Activated T-cell treated with anti-CD3 and anti-CD28 coated beads, Interleukin-2, amount 50 U/mL, for 4 hours (primary cell): Measurements from ENCODE around the gene CCL23. TPM values are rescaled to one million over a fixed set of nuclear protein-coding genes. Genes with fewer than 3 reads are reported as not detected.

ENCODE experiments used
- ATAC-seq, 2 donors: fragments of 200-7000 bp; cut with Tn5 transposase; one replicate each; pipeline ENCODE4 v1.10.0; 2021
- DNase-seq: peaks from one replicate; pipeline ENCODE4 v3.0.0-alpha.2; 2020
- H3K27me3 Mint-ChIP-seq: one replicate; pipeline ENCODE4 v1.8.0; 2021; ENCODE audit warnings: low read depth, mixed read lengths
- H3K36me3 Mint-ChIP-seq: one replicate; pipeline ENCODE4 v1.8.0; 2022; ENCODE audit warnings: mixed read lengths; ENCODE audit not compliant: insufficient read depth
- H3K4me1 Mint-ChIP-seq: one replicate; pipeline ENCODE4 v1.8.0; 2021; ENCODE audit warnings: low read depth, mixed read lengths
- H3K4me3 Mint-ChIP-seq: one replicate; pipeline ENCODE4 v1.8.0; 2021; ENCODE audit warnings: mild to moderate bottlenecking, moderate library complexity, mixed read lengths
- H3K9me3 Mint-ChIP-seq: one replicate; pipeline ENCODE4 v1.8.0; 2021; ENCODE audit warnings: mixed read lengths
- total RNA-seq, 3 donors: library from RNA; stranded (reverse); gene quantifications; one replicate each; pipeline ENCODE4 v1.2.1, GENCODE V29; 2021

The CCL23 gene
- total RNA-seq, 3 donors from 2014 or later = not detected

DNA sequence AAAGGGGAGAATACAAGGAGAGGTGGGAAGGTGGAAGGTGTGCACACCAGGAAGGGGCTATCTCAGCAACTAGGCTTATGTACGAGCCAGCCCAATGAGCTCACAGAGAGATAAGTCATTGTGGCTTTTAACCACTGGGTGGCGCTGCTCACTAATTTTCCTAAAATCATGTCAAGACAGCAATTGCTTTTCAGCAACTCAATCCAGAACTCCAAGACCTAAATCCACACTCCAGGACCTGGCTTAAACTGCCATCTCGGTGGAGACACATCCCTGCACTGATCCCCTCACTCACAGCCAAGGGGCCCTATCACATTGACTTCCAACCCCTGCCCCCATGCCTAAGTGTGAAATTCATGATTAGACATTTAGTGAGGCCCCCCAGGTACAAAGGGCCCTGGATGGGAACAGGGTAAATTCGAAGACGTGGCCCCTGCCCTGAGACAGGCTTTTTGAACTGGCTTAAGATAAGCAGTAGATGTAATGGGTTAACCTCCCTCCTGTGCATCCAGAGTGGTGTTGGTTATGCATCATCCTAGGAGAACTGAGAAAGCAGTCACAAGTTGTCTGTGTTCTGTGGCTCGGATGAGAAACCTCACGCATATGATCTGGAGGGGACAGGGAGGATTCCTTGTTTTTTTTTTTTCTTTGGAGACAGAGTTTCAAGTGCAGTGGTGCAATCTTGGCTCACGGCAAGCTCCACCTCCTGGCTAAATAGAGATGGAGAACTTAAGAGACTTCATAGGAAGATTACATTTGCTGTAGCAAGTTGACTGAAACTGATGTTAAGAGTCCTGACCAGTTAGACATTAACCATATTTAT is 48.0 kb downstream of the CCL23 start:
- H3K4me1 Mint-ChIP-seq = peaks cover 2% of the 10 kb centered on the region
- ATAC-seq (peak; percentile 53 to 70), DNase-seq (peak; percentile 65)
- H3K36me3 Mint-ChIP-seq = no peaks in the 10 kb centered on the region
- no peak overlapping the region for H3K4me3 Mint-ChIP-seq
- no peaks in the 10 kb centered on the region for H3K9me3 Mint-ChIP-seq
- H3K27me3 Mint-ChIP-seq = no peaks in the 10 kb centered on the region

DNA sequence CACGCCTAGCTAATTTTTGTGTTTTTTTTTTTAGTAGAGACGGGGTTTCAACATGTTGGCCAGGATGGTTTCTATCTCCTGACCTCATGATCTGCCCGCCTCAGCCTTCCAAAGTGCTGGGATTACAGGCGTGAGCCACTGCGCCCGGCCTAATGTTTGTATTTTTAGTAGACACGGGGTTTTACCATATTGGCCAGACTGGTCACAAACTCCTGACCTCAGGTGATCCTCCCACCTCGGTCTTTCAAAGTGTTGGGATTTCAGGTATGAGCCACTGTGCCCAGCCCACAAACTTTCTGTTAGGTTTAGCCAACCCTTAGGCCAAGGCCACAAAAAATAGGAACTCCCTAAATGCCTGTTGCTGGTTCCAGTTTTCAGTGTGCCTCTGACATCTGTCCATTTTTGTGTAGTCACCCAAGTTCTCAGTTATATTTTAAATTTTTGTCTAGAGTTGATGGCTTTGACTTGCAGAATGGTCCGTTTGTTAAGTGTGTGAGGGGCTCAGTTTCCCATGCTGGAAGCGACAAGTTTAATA is 49.2 kb downstream of the CCL23 start:
- ATAC-seq = no peak
- Mint-ChIP-seq H3K4me1 (peaks cover 2% of the 10 kb centered on the region), H3K27me3 (no peaks in the 10 kb centered on the region), H3K4me3 (no peak overlapping the region), H3K36me3 (no peaks in the 10 kb centered on the region), H3K9me3 (no peaks in the 10 kb centered on the region)
- DNase-seq = no peak

DNA sequence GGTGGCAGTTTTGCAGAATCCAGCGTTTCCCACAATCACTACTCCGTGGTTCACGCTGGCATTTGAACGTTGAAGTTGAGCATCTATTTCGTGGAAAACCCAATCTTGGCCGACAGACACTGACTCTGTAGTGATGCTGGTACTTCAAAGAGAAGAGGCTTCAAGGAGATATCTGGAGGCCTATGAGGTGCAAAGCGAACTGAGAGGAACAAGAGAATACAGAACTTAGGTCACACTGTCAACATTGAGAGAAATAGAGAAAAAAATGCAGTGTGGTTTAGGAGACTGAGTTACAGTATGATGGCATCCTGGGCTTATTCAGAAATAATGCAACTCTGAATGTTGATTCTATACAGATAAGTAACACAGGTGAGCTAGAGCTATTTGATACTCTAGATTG is 52.5 kb downstream of the CCL23 start:
- no peak for ATAC-seq
- no peak for DNase-seq
- H3K9me3 Mint-ChIP-seq = no peaks in the 10 kb centered on the region
- peaks cover 2% of the 10 kb centered on the region for H3K4me1 Mint-ChIP-seq
- H3K27me3 Mint-ChIP-seq = peaks cover 2% of the 10 kb centered on the region
- H3K4me3 Mint-ChIP-seq = no peak overlapping the region
- no peaks in the 10 kb centered on the region for H3K36me3 Mint-ChIP-seq

DNA sequence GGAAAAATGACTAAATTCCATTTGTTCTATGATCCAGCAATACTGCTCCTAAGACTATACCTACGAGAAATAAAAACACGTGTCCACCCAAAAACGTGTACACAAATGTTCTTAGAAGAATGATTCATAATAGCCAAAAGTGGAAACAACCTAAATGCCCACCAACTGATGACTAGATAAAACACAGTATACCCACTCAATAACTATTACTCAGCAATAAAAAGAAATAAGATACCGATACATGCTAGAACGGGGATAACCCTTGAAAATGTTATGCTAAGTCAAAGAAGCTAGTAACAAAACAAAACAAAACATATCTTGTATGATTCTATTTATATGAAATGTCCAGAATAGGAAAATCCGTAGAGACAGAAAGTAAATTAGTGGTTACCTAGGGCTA is 54.1 kb downstream of the CCL23 start:
- Mint-ChIP-seq H3K36me3 (no peaks in the 10 kb centered on the region), H3K4me3 (no peak overlapping the region), H3K4me1 (no peaks in the 10 kb centered on the region), H3K27me3 (peaks cover 3% of the 10 kb centered on the region), H3K9me3 (no peaks in the 10 kb centered on the region)
- ATAC-seq = no peak
- no peak for DNase-seq

Other genes starting within 250 kb of the CCL23 start
- under 1 TPM in 2 of 3 donors, not detected in 1; 0.23 to 0.29 TPM for gene MMP28, start 222.3 kb downstream of the CCL23 start, total RNA-seq
- gene TAF15, start 208.5 kb downstream of the CCL23 start, total RNA-seq = 100 to 1,000 TPM; 215 to 249 (median 239) TPM
- gene HEATR9, start 149.1 kb downstream of the CCL23 start, total RNA-seq = under 1 TPM in 1 of 3 donors, not detected in 2; 0.21 TPM
- gene CCL5, start 137.6 kb downstream of the CCL23 start, total RNA-seq = 10 to 100 TPM; 19.9 to 72.3 (median 64.7) TPM
- gene RDM1, start 87.2 kb downstream of the CCL23 start, total RNA-seq = not detected
- gene LYZL6, start 74.3 kb downstream of the CCL23 start, total RNA-seq = not detected
- not detected for gene CCL16, start 36.5 kb downstream of the CCL23 start, total RNA-seq
- not detected for gene CCL14, start 31.2 kb downstream of the CCL23 start, total RNA-seq
- gene CCL15, start 16.4 kb downstream of the CCL23 start, total RNA-seq = not detected
- gene CCL18, start 46.3 kb upstream of the CCL23 start, total RNA-seq = not detected
- gene CCL3, start 72.2 kb upstream of the CCL23 start, total RNA-seq = 1,000 to 10,000 TPM in 2 of 3 donors, 100 to 1,000 TPM in 1; 341 to 1,810 (median 1,594) TPM
- 1,000 to 10,000 TPM in 2 of 3 donors, 100 to 1,000 TPM in 1; 361 to 2,286 (median 1,809) TPM for gene CCL4, start 85.9 kb upstream of the CCL23 start, total RNA-seq
- 1 to 10 TPM; 2.4 to 5.4 (median 4.0) TPM for gene TBC1D3B, start 158.7 kb upstream of the CCL23 start, total RNA-seq
- gene CCL3L1, start 178.8 kb upstream of the CCL23 start, total RNA-seq = 100 to 1,000 TPM in 2 of 3 donors, 10 to 100 TPM in 1; 27.6 to 159 (median 112) TPM
- 100 to 1,000 TPM in 2 of 3 donors, 10 to 100 TPM in 1; 83.5 to 517 (median 380) TPM for gene CCL4L2, start 193.1 kb upstream of the CCL23 start, total RNA-seq
- gene TBC1D3I, start 246.6 kb upstream of the CCL23 start, total RNA-seq = under 1 TPM in 1 of 3 donors, not detected in 2; 0.13 TPM